ENCODE data around the gene ADGRV1. TPM values are rescaled to one million over a fixed set of nuclear protein-coding genes. Genes with fewer than 3 reads are reported as not detected.
"Not testable (repeated sequence)": the region's sequence is repeated elsewhere in the genome, so short reads cannot be mapped to it uniquely, and the experiment has no call there.

Gene ADGRV1
- total RNA-seq, 1 experiment from 2014 or later: 0.18 TPM

- DNase-seq (ENCODE audit: low spot score): no peak
These were observed 31.6 kb downstream of the ADGRV1 start for GRCh38 chr5:90590170-90590569.

DNA sequence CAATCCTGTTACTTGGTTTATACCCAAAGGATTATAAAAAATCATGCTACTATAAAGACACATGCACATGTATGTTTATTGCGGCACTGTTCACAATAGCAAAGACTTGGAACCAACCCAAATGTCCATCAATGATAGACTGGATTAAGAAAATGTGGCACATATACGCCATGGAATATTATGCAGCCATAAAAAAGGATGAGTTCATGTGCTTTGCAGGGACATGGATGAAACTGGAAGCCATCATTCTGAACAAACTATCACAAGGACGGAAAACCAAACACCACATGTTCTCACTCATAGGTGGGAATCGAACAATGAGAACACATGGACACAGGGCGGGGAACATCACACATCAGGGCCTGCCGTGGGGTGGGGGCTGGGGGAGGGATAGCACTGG is 34.5 kb downstream of the ADGRV1 start:
- DNase-seq (ENCODE audit: low spot score): not testable (repeated sequence)

DNA sequence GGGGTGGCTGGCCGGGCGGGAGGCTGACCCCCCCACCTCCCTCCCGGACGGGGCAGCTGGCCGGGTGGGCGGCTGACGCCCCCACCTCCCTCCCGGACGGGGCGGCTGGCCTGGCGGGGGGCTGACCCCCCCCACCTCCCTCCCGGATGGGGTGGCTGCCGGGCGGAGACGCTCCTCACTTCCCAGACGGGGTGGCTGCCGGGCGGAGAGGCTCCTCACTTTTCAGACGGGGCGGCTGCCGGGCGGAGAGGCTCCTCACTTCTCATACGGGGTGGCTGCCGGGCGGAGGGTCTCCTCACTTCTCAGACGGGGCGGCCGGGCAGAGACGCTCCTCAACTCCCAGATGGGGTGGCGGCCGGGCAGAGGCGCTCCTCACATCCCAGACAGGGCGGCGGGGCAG is 37.2 kb downstream of the ADGRV1 start:
- not testable (repeated sequence) for DNase-seq (ENCODE audit: low spot score)

DNA sequence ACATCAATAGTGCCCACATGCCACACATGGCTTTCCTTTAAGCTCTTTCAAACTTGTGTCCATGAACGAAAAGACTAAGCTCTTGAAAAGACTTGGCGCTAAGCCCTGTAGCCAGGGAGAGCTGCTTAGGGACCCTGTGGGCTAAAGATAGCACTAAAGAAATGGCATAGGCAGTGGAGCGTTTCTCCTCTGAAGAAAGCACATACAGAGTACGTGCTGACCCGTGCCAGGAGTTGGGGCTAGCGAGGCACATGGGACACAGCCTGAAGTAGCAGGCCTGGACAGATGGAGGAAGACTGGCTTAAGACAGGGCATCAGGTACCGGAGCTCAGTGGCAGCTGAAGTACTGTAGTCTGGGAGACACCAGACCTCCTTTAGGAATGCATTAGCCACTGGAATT is 39.7 kb downstream of the ADGRV1 start:
- no peak for DNase-seq (ENCODE audit: low spot score)

GRCh38 chr5:90600307-90600706 is 41.7 kb downstream of the ADGRV1 start:
- DNase-seq (ENCODE audit: low spot score): not testable (repeated sequence)

- peak; percentile 2 for DNase-seq (ENCODE audit: low spot score)
These were observed 42.9 kb downstream of the ADGRV1 start for GRCh38 chr5:90601468-90601867.

DNA sequence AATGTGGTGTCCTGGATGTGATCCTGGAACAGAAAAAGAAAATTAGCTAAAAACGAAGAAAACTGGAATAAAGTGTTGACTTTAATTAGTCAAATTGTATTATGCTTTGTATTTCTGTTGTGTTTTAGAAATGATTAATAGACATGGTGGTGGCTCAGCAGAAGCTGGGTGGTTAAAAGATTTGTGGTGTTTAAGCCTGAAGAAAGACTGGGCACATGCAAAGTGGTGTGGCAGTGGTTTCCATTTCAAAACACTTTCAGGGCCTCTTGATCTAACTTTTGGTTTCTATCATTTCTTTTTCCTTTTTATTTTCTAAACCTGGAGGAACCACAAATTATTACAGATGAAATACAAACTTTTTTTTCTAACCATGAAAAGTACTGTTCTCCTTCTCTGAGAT is 44.1 kb downstream of the ADGRV1 start:
- no peak for DNase-seq (ENCODE audit: low spot score)

GRCh38 chr5:90606539-90606938 is 47.9 kb downstream of the ADGRV1 start:
- peak; percentile 35 for DNase-seq (ENCODE audit: low spot score)

DNA sequence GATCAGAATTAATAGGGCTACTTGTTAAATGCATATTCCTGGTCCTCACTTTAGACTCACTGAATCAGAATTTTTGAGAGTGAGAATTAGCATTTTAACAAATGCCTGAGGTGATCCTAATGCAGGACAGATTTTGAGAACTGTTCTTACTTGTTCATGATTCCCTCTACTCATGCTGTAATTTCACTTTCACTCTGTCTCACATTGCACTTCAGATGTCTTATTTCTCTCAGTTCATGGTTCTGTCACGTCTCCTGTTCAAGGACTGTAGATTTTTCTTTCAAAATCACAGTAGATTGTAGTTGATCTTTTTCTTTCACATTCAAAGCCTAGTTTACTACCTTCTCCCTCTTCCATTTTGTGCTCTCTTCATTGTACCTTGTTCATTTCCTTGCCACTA is 54.3 kb downstream of the ADGRV1 start:
- no peak for DNase-seq (ENCODE audit: low spot score)

DNA sequence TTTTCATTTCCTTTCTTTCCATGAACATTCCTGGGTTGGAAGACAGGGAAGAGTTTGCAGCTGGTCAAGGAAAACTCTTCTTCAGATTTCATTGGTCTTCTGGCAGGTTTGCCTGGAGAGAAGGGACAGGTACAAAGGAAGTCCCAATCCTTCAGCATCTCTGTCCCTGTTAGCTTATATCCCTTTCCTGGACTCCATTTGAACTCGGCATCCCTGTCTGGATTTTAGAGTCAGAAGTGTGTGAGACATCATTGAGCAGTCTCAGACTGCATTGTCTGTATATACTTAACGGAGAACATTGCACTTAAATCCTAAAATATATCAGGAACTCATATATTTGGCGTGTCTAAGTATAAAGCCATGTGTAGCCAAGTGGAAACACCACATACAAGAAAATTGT is 54.9 kb downstream of the ADGRV1 start:
- no peak for DNase-seq (ENCODE audit: low spot score)

DNA sequence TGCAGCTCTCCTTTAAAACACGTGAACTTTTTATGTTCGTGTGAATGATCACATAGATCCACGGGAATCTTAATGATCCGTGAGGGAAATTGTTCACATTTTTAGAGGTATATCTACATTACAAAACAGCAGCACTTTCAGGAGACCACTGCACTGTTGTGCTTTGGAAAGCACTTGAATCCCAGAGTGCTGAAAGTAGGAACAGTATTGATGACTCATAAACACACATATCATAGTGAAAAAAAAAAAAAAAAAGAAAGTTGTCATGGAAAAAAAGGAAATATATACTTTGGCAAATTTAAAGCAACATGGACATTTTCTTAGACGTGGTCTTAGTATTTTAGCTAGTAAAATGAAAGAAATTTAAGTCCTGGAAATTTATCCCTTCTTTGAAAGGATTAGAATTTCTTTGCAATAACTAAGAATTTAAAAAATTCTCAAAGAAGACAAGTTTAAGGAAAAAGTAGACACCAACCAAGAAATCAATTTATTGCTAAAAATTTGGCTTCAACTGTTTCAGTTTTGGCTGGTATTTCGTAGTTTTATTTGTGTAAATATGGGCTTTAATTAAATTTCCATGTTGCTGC is 55.4 kb downstream of the ADGRV1 start:
- DNase-seq (ENCODE audit: low spot score): no peak

DNA sequence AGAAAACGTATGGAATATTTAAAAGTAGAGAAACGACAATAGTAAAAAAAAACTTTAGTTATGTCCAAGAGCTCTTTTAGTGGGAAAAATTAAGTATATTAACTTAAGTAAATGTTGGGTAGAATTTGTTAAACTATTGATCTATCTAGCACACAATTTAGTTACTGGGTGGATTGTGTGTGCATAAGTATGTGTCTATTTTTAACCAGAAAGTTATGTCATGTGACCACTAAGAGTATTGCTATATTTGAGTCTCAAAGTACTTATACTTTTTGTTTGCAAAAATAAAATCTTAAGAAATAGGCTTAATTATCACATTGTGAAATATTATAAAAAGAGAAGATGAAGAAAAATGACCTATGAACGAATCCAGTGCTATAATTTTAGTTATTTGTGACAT is 56.8 kb downstream of the ADGRV1 start:
- no peak for DNase-seq (ENCODE audit: low spot score)

- no peak for DNase-seq (ENCODE audit: low spot score)
These were observed 59.5 kb downstream of the ADGRV1 start for GRCh38 chr5:90618071-90618470.

- DNase-seq (ENCODE audit: low spot score): not testable (repeated sequence)
These were observed 61.2 kb downstream of the ADGRV1 start for GRCh38 chr5:90619762-90620161.

DNA sequence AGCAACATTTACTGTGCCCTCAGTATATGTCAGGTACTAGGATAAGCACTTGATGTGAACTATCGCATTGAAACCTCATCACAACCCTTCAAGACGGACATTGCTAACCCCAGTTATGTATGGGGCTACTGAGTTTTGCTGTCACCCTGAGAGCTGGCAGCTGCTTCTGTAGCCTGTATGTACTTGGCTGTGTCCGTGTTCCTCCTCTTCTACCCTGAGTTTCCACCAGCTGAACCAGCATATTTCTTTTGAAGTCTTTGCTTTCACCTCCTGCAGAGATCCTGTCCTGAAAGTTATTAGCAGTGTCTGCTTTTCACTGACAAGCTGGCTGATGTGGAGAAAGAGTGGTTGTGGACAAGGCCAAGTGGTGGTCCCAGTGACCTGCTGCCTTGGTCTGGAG is 63.3 kb downstream of the ADGRV1 start:
- DNase-seq (ENCODE audit: low spot score): no peak

DNA sequence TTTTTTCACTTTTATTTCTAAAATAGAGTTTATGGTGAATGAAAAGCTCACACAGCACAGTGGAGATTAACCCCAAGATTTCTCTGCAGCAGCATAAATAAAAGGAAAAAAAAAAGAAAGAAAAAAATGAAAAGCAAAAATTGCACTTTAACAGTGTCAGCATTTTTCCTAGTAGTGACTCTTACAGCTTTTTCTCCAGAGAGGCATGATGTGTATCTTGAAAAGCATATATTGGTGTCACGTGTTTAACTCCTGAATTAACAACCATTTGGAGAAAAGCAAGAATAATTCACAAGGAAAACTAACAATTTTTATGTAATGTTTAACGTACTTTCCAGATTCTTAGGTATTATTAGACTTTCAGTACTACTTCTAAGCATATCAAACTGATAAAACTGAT is 67.9 kb downstream of the ADGRV1 start:
- DNase-seq (ENCODE audit: low spot score): no peak

- no peak for DNase-seq (ENCODE audit: low spot score)
These were observed 69.9 kb downstream of the ADGRV1 start for GRCh38 chr5:90628492-90628891.

- no peak for DNase-seq (ENCODE audit: low spot score)
These were observed 74.2 kb downstream of the ADGRV1 start for GRCh38 chr5:90632791-90633190.

GRCh38 chr5:90636948-90637347 is 78.4 kb downstream of the ADGRV1 start:
- DNase-seq (ENCODE audit: low spot score): no peak

GRCh38 chr5:90637731-90638130 is 79.1 kb downstream of the ADGRV1 start:
- DNase-seq (ENCODE audit: low spot score): no peak

- DNase-seq (ENCODE audit: low spot score): no peak
These were observed 80.3 kb downstream of the ADGRV1 start for GRCh38 chr5:90638878-90639277.

GRCh38 chr5:90640484-90641059 is 82.0 kb downstream of the ADGRV1 start:
- DNase-seq (ENCODE audit: low spot score): no peak

DNA sequence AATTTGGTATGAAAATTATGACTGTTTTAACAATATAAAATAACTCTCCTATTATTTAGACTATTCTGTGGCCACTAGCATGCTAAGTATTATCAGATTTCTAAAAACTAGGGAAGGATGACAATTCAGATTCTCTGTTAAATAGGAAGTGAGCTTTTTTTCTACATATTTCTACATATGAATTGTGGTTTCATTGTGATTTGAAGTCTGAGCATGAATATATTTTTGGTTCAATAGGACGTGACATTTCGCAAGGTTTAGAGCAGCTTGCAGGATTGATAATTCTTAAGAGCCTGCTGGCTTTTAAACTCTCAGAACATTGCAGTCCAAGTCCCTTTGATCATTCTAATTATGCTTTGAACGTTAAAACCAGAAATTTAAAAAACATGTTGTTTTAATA is 82.9 kb downstream of the ADGRV1 start:
- no peak for DNase-seq (ENCODE audit: low spot score)

GRCh38 chr5:90642706-90643229 is 84.2 kb downstream of the ADGRV1 start:
- DNase-seq (ENCODE audit: low spot score): no peak
